NCI-H1048 (cell line): ENCODE measurements around the gene APOC1.
A peak's percentile ranks its signal among the peaks of the same experiment; 100 is the strongest.
"Not testable (repeated sequence)": the region's sequence is repeated elsewhere in the genome, so short reads cannot be mapped to it uniquely, and the experiment has no call there.

ENCODE experiments used
- DNase-seq: peaks from one replicate; lab custom pipeline; 2025; lab: John Stamatoyannopoulos, UW

Gene APOC1

GRCh38 chr19:44913512-44914432, 636 bp upstream of the APOC1 start:
- not testable (repeated sequence) for DNase-seq

GRCh38 chr19:44924243-44924725, 9.9 kb downstream of the APOC1 start:
- no peak for DNase-seq

- DNase-seq = no peak
Observed at GRCh38 chr19:44925114-44925891, 10.9 kb downstream of the APOC1 start.

- not testable (repeated sequence) for DNase-seq
Observed at GRCh38 chr19:44926245-44927077, 12.1 kb downstream of the APOC1 start.

GRCh38 chr19:44927746-44928145, 13.3 kb downstream of the APOC1 start:
- no peak for DNase-seq

- no peak for DNase-seq
Observed at GRCh38 chr19:44930088-44930487, 15.7 kb downstream of the APOC1 start.

- no peak for DNase-seq
Observed at GRCh38 chr19:44931541-44931940, 17.1 kb downstream of the APOC1 start.

- DNase-seq = no peak
Observed at GRCh38 chr19:44939668-44940067, 25.3 kb downstream of the APOC1 start.

GRCh38 chr19:44942067-44942571, 27.7 kb downstream of the APOC1 start, which contains the start of gene APOC4:
Gene APOC4 (plus strand): TSS chr19:44942237. CDS start chr19:44942278, 41 bp downstream.
- no peak for DNase-seq

GRCh38 chr19:44943801-44944249, 29.4 kb downstream of the APOC1 start:
- no peak for DNase-seq

- no peak for DNase-seq
Observed at GRCh38 chr19:44947041-44947581, 32.7 kb downstream of the APOC1 start.

GRCh38 chr19:44948237-44948636, 33.8 kb downstream of the APOC1 start:
- DNase-seq = no peak

GRCh38 chr19:44948763-44949374, 34.5 kb downstream of the APOC1 start:
- DNase-seq = no peak

- no peak for DNase-seq
Observed at GRCh38 chr19:44949550-44949949, 35.1 kb downstream of the APOC1 start.

GRCh38 chr19:44951179-44952159, 37.1 kb downstream of the APOC1 start:
- DNase-seq = peak; percentile 37

GRCh38 chr19:44954278-44954648, 39.9 kb downstream of the APOC1 start:
- DNase-seq = no peak

- peak; percentile 92 for DNase-seq
Observed at GRCh38 chr19:44954649-44955504, 40.5 kb downstream of the APOC1 start, which contains the start of gene CLPTM1. Gene CLPTM1 (plus strand): TSS chr19:44955380. CDS start chr19:44955396, 16 bp downstream.
